ENCODE measurements around the gene PRDM7.
A peak's percentile ranks its signal among the peaks of the same experiment; 100 is the strongest.
"Not testable (repeated sequence)": the region's sequence is repeated elsewhere in the genome, so short reads cannot be mapped to it uniquely, and the experiment has no call there.

Gene PRDM7

GRCh38 chr16:90019543-90020259, 57.4 kb downstream of the PRDM7 start:
- no peak for TF ChIP-seq GATA1 (IDR thresholded peaks at IDR 0.05; ENCODE audit: low read depth, low read length)
- TF ChIP-seq POLR2A (IDR thresholded peaks at IDR 0.05; ENCODE audit: low read length) = no peak
- DNase-seq = peak in 1 of 2 experiments; percentile 38

DNA sequence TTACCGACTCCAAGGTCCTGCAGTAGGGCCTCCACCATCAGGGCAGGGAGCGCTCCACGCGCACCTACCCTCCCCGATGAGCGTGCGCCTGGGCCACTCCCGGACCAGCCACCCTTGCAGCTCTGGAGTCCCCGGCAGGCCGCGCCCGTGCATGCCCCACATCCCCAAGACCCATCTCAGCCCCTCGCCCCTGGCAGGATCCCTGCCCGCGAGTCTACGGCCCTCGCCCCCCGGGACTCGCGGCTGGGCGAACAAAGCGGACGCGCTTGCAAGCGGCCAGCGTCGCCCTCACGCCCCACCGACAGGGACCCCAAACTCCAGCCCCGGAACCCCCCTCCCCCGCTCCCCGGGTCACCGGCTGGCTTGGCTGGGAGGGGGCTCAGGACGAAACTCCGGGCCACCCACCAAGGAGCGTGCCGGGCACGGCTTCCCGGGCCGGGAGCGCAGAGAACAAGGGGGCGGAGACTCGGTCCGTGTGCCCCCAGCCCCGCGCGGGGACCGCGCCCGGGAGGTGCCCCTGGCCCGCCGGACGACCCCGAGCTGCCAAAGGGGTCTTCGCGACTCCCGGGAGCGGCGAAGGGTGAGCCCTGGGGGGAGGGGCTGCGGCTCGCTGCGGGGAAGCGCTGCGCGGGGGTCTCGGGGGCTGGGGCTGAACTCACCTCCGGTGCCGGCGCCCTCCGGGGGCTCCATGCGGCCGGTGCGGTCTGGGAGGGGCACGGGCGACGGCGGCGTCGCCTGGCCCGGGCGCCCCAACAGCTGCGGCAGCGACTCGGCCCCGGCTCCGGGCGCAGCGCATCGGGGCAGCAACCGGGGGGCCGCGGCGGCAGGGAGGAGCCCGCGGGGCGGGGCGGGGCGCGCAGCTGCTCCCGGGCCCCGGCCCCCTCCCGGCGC, 58.2 kb downstream of the PRDM7 start, which contains the start of gene DBNDD1:
DBNDD1 (minus strand) TSS at position 805 of the 891 bp plus-strand sequence; CDS start at position 690, 115 bp downstream.
- TF ChIP-seq POLR2A (IDR thresholded peaks at IDR 0.05; ENCODE audit: low read length) (no peak), GATA1 (IDR thresholded peaks at IDR 0.05; ENCODE audit: low read depth, low read length) (no peak)
- peak in 1 of 2 experiments; percentile 22 for DNase-seq

DNA sequence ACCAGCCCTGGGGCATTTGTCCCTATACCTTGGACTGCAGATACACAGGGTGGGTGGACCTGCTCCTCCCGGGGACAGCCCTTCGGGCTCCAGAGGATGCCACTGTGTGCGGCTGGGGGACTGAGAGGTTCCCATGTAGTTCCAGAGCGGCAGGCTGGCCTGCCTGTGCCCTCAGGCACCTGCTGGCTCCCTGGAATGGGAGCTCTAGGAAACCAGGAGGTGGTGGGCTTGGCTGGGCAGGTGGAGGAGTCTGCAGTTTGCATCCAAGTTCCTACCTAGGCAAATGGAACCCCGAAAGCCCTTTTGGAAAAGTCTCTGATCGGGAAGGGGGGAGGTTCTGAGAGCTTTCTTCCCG, 58.9 kb downstream of the PRDM7 start:
- TF ChIP-seq POLR2A (IDR thresholded peaks at IDR 0.05; ENCODE audit: low read length) (no peak), GATA1 (IDR thresholded peaks at IDR 0.05; ENCODE audit: low read depth, low read length) (no peak)
- no peak for DNase-seq

DNA sequence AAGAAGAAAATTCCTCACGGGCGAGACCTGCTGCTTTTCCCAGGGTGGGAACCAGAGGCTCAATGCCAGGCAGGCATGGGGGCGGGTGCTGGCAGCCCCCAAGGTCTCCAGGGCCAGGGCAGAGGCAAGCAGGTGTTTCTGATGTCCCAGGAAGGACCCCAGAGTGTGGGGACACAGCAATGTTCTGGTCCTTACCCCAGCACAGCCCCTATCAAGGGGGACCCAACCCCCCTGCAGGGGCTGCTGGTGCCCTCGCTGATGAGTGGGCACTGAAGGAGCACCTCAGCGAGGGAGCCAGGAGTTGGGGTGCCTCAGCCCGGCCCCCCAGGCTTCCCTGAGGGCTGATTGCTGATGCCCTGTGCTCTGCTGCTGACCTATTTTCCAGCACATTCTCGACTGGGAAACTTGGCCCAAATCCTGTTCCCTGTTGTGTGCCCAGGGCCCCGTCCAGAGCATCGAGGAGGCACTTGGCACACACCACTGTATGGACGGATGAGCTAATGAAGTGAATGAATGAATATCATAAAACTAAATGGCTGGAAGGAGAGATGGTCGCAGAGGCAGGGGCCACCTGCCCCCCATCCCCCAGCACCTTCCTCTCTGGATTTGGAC, 60.7 kb downstream of the PRDM7 start:
- DNase-seq = no peak
- TF ChIP-seq GATA1 (IDR thresholded peaks at IDR 0.05; ENCODE audit: low read depth, low read length) (no peak), POLR2A (IDR thresholded peaks at IDR 0.05; ENCODE audit: low read length) (no peak)

GRCh38 chr16:90015586-90016338, 61.4 kb downstream of the PRDM7 start:
- TF ChIP-seq GATA1 (IDR thresholded peaks at IDR 0.05; ENCODE audit: low read depth, low read length) = no peak
- no peak for TF ChIP-seq POLR2A (IDR thresholded peaks at IDR 0.05; ENCODE audit: low read length)
- no peak for DNase-seq

DNA sequence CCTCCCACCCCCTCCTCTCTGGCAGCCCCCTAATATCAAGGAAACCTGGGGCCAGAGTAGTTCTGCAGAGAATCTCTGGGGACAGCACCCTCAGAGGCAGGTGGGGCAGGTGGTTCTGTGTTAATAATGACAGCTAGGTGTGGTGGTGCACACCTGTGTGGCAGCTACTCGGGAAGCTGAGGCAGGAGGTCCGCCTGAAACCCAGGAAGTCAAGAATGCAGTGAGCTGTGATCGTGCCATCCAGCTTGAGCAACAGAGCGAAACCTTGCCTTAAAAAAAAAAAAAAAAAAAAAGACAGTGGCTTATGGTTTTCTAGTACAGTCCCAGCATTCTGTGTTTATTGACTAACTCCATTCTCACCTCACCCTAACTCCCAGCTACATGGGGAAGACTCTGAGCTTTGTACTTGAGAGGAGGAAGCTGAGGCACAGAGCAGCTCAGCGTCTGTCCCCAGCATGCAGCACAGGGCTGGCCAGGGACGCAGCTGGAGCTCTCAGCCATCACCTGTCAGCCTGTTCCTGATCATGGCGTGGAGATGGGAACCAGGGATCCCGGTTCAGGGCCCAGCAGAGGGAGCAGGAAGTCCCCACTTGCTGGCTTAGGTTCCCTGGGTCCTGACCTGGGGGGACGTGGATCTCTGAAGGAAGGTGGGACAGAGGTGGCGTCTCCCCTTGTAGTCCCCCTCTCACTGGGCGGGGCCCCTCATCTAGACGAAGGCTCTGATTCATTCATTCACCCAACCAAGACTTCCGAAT, 64.0 kb downstream of the PRDM7 start:
- no peak for DNase-seq
- TF ChIP-seq GATA1 (IDR thresholded peaks at IDR 0.05; ENCODE audit: low read depth, low read length) (no peak), POLR2A (IDR thresholded peaks at IDR 0.05; ENCODE audit: low read length) (no peak)

GRCh38 chr16:90011908-90012501, 65.1 kb downstream of the PRDM7 start:
- DNase-seq = no peak
- no peak for TF ChIP-seq POLR2A (IDR thresholded peaks at IDR 0.05; ENCODE audit: low read length)
- no peak for TF ChIP-seq GATA1 (IDR thresholded peaks at IDR 0.05; ENCODE audit: low read depth, low read length)

GRCh38 chr16:90011508-90011819, 65.7 kb downstream of the PRDM7 start:
- no peak for DNase-seq
- no peak for TF ChIP-seq POLR2A (IDR thresholded peaks at IDR 0.05; ENCODE audit: low read length)

GRCh38 chr16:90010676-90011507, 66.2 kb downstream of the PRDM7 start:
- no peak for DNase-seq
- TF ChIP-seq GATA1 (IDR thresholded peaks at IDR 0.05; ENCODE audit: low read depth, low read length) (no peak), POLR2A (IDR thresholded peaks at IDR 0.05; ENCODE audit: low read length) (no peak)

GRCh38 chr16:90009172-90009899, 67.8 kb downstream of the PRDM7 start:
- TF ChIP-seq GATA1 (IDR thresholded peaks at IDR 0.05; ENCODE audit: low read depth, low read length) (no peak), POLR2A (IDR thresholded peaks at IDR 0.05; ENCODE audit: low read length) (no peak)
- no peak for DNase-seq

GRCh38 chr16:90008708-90009145, 68.4 kb downstream of the PRDM7 start:
- no peak for DNase-seq
- no peak for TF ChIP-seq POLR2A (IDR thresholded peaks at IDR 0.05; ENCODE audit: low read length)
- TF ChIP-seq GATA1 (IDR thresholded peaks at IDR 0.05; ENCODE audit: low read depth, low read length) = no peak

GRCh38 chr16:90007635-90008234, 69.4 kb downstream of the PRDM7 start:
- DNase-seq = not testable (repeated sequence)
